Ascending aorta (tissue), 2 donors: ENCODE data around the gene CLIP4. TPM values are rescaled to one million over a fixed set of nuclear protein-coding genes. Genes with fewer than 3 reads are reported as not detected.
A peak's percentile ranks its signal among the peaks of the same experiment; 100 is the strongest.

Source experiments
- DNase-seq, 2 donors: peaks; one replicate each; pipeline ENCODE4 v3.0.0-alpha.2; 2019; ENCODE audit warnings: low spot score in 2 of 2
- H3K27ac ChIP-seq, 2 donors: fragments of 200-600 bp; sonication (generic); one replicate each; pipeline ENCODE4 v1.5.1; 2016 to 2017; ENCODE audit warnings: mild to moderate bottlenecking in 1 of 2
- H3K27me3 ChIP-seq: fragments of 200-600 bp; sonication (generic); one replicate; pipeline ENCODE4 v1.5.1; 2017
- H3K36me3 ChIP-seq, 2 donors: fragments of 200-600 bp; sonication (generic); one replicate each; pipeline ENCODE4 v1.5.1; 2016
- H3K4me1 ChIP-seq, 2 donors: fragments of 200-600 bp; sonication (generic); one replicate each; pipeline ENCODE4 v1.5.1; 2016 to 2017; ENCODE audit warnings: mild to moderate bottlenecking in 1 of 2
- H3K4me3 ChIP-seq, 2 donors: fragments of 200-600 bp; sonication (generic); one replicate each; pipeline ENCODE4 v1.5.1; 2016 to 2017; ENCODE audit warnings: mild to moderate bottlenecking in 1 of 2
- H3K9me3 ChIP-seq, 2 donors: fragments of 200-600 bp; sonication (generic); one replicate each; pipeline ENCODE4 v1.5.1; 2016
- CTCF ChIP-seq, 3 experiments: fragments of 200-600 bp in 2 of 3; fragments of 450-650 bp in 1 of 3; sonication (generic) in 2 of 3; IDR thresholded peaks; one replicate each; pipeline ENCODE4 v1.5.1; 2016 to 2019; ENCODE audit warnings: antibody characterized with exemption in 3 of 3, mild to moderate bottlenecking in 1 of 3, moderate library complexity in 1 of 3
- intact Hi-C: fragments of 100-400 bp; cut with DNase I; formaldehyde crosslinking; loops from one replicate; pipeline ENCODE4 v1.15.1; 2023
- total RNA-seq: library from RNA; depleted of rRNA; stranded (reverse); fragments of >200 nt; gene quantifications from one replicate; pipeline ENCODE4 v1.1.0, GENCODE V29; 2016

The CLIP4 gene
- total RNA-seq, 1 donor from 2014 or later: 9.5 TPM

DNA sequence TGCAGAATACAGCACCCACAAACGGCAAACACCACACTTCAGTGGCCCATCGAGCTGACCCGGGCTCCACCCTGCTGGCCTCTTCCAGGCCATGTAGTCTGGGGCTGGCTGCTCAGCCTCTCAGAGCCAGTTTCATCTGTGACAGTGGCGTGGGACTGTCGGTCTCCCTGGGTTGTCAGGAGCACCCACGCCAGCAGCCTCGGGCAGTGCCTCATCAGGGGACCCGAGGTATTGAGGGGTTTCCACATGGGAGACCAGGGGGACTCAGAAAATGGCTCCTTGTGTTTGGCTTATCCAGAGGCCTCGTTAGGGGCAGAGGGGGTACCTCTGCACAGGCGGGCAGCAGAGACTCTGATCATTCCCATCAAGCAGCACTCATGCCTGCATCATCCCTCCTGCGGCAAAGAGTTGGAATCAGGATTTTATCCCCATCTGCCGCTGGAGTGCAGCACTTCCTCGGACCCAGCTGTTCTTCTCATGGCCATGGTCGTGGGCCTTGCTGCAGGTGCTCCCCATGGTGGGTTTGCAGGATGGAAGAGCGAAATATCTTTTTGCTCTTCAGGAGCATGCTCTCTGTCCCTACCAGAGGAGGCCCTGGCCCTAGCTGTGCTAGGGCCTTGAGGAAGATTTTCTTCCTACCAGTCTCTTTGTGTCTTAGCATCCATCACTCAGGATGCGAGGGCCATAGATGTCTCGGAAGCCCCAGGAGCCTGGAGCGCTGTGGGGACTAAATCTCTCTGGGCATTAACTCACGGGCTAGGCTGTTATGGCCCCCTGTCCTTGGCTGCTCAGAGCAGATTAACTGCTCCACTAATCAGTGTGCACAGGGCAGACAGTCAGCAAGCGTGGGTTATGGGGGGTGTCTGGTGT, 100.8 kb downstream of the CLIP4 start:
- peak in 1 of 2 donors; percentile 49 for DNase-seq

GRCh38 chr2:29216609-29216909, 101.3 kb downstream of the CLIP4 start:
- Histone ChIP-seq H3K27me3 (no peaks in the 10 kb centered on the region), H3K27ac (no peak overlapping the region), H3K4me1 (no peaks in the 10 kb centered on the region), H3K9me3 (no peaks in the 10 kb centered on the region), H3K36me3 (no peaks in the 10 kb centered on the region), H3K4me3 (no peak overlapping the region)
- DNase-seq: no peak
- no peak for TF ChIP-seq CTCF (IDR thresholded peaks at IDR 0.05)
- intact Hi-C loops: no loop called here

More for the DNA sequence above, 100.8 kb downstream of the CLIP4 start:
- no peak overlapping the region for H3K27ac ChIP-seq
- intact Hi-C loops: no loop called here
- no peak overlapping the region for H3K4me3 ChIP-seq
- no peaks in the 10 kb centered on the region for H3K9me3 ChIP-seq
- no peaks in the 10 kb centered on the region for H3K36me3 ChIP-seq
- H3K4me1 ChIP-seq: no peaks in the 10 kb centered on the region
- no peaks in the 10 kb centered on the region for H3K27me3 ChIP-seq
- no peak for TF ChIP-seq CTCF (IDR thresholded peaks at IDR 0.05)

- H3K4me1 ChIP-seq: no peaks in the 10 kb centered on the region
- no peak overlapping the region for H3K27ac ChIP-seq
- no peak for TF ChIP-seq CTCF (IDR thresholded peaks at IDR 0.05)
- H3K27me3 ChIP-seq: no peaks in the 10 kb centered on the region
- H3K9me3 ChIP-seq: no peaks in the 10 kb centered on the region
- intact Hi-C loops: no loop called here
- DNase-seq: no peak
- no peak overlapping the region for H3K4me3 ChIP-seq
- H3K36me3 ChIP-seq: no peaks in the 10 kb centered on the region
Measured at GRCh38 chr2:29218071-29218470, 102.9 kb downstream of the CLIP4 start.

GRCh38 chr2:29218550-29219125, 103.4 kb downstream of the CLIP4 start:
- no peak for TF ChIP-seq CTCF (IDR thresholded peaks at IDR 0.05)
- H3K27me3 ChIP-seq: no peaks in the 10 kb centered on the region
- H3K4me3 ChIP-seq: no peak overlapping the region
- intact Hi-C loops: no loop called here
- no peak overlapping the region for H3K27ac ChIP-seq
- no peaks in the 10 kb centered on the region for H3K4me1 ChIP-seq
- no peaks in the 10 kb centered on the region for H3K36me3 ChIP-seq
- H3K9me3 ChIP-seq: no peaks in the 10 kb centered on the region
- no peak for DNase-seq

DNA sequence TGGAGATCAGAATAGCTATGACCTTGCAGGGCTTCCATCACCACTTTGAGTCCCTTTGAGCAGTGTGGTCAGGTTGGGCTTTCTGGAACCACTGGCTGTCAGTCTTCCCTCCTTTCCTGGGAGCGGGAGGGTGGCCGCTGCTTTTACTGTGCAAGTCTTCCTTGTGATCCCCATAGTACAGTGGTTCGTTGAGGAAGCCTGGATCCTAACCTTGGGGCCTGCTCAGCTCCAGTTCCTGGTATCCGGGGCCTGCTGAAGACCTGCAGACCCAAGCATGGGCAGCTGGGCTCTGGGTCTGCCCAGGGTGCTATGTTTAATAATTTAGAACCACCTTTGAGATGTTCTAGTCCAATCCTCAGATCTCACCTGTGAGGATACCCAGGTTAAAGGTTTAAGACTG, 104.2 kb downstream of the CLIP4 start:
- Histone ChIP-seq H3K4me3 (no peak overlapping the region), H3K27ac (no peak overlapping the region), H3K9me3 (no peaks in the 10 kb centered on the region), H3K4me1 (no peaks in the 10 kb centered on the region), H3K27me3 (no peaks in the 10 kb centered on the region), H3K36me3 (no peaks in the 10 kb centered on the region)
- TF ChIP-seq CTCF (IDR thresholded peaks at IDR 0.05): no peak
- intact Hi-C loops: no loop called here
- no peak for DNase-seq
